Uterus (tissue), 4 donors: ENCODE measurements around the gene HBG2. TPM values are rescaled to one million over a fixed set of nuclear protein-coding genes. Genes with fewer than 3 reads are reported as not detected.
"Not testable (repeated sequence)": the region's sequence is repeated elsewhere in the genome, so short reads cannot be mapped to it uniquely, and the experiment has no call there.

Source experiments
- DNase-seq, 2 donors: peaks; one replicate each; pipeline ENCODE4 v3.0.0-alpha.2; 2019 to 2020
- H3K27ac ChIP-seq, 2 donors: fragments of 200-600 bp; sonication (generic); 1 replicate in 1 of 2; 2 replicates in 1 of 2; pipeline ENCODE4 v1.5.1; 2016 to 2018
- H3K27me3 ChIP-seq, 2 donors: fragments of 200-600 bp; sonication (generic); one replicate each; pipeline ENCODE4 v1.5.1; 2018 to 2019; ENCODE audit warnings: control low read depth in 1 of 2
- H3K36me3 ChIP-seq, 2 donors: fragments of 200-600 bp; sonication (generic); one replicate each; pipeline ENCODE4 v1.5.1; 2019; ENCODE audit warnings: control low read depth in 1 of 2
- H3K4me1 ChIP-seq, 2 donors: fragments of 200-600 bp; sonication (generic); one replicate each; pipeline ENCODE4 v1.5.1; 2018 to 2019; ENCODE audit warnings: control low read depth in 1 of 2
- H3K4me3 ChIP-seq, 2 donors: fragments of 200-600 bp; sonication (generic); 1 replicate in 1 of 2; 2 replicates in 1 of 2; pipeline ENCODE4 v1.5.1; 2018 to 2019; ENCODE audit warnings: mild to moderate bottlenecking in 1 of 2
- H3K9me3 ChIP-seq, 2 donors: fragments of 200-600 bp; sonication (generic); one replicate each; pipeline ENCODE4 v1.5.1; 2019; ENCODE audit warnings: control low read depth in 1 of 2
- CTCF ChIP-seq, 4 experiments: fragments of 200-600 bp in 2 of 4; fragments of 450-650 bp in 2 of 4; sonication (generic) in 2 of 4; IDR thresholded peaks; one replicate each; pipeline ENCODE4 v1.5.1; 2016 to 2019; ENCODE audit warnings: antibody characterized with exemption in 4 of 4, mild to moderate bottlenecking in 2 of 4, moderate library complexity in 1 of 4
- POLR2A ChIP-seq, 2 donors: fragments of 450-650 bp; IDR thresholded peaks; one replicate each; pipeline ENCODE4 v1.6.1; 2016; ENCODE audit warnings: antibody characterized with exemption in 2 of 2, mild to moderate bottlenecking in 1 of 2, moderate library complexity in 1 of 2
- intact Hi-C: fragments of 100-400 bp; cut with DNase I; formaldehyde crosslinking; loops from one replicate; pipeline ENCODE4 v1.15.1; 2023; ENCODE audit warnings: low total_unique reads
- total RNA-seq, 4 donors: library from RNA; depleted of rRNA in 3 of 4; stranded (reverse); fragments of >200 nt in 3 of 4; gene quantifications; one replicate each; pipeline versions ENCODE4 v1.1.0 to v1.2.4, GENCODE V29; 2014 to 2023
- donor health status: DM: yes; HTN: yes; CAD: no.

The HBG2 gene
- total RNA-seq, 4 donors from 2014 or later, result 1,050 TPM; not detected in 3

GRCh38 chr11:5298451-5298850, 43.9 kb upstream of the HBG2 start:
- H3K9me3 ChIP-seq, result no peaks in the 10 kb centered on the region
- no peaks in the 10 kb centered on the region for H3K27me3 ChIP-seq
- H3K36me3 ChIP-seq, result no peaks in the 10 kb centered on the region
- intact Hi-C loops, result no loop called here
- H3K4me3 ChIP-seq, result no peak overlapping the region
- TF ChIP-seq POLR2A (IDR thresholded peaks at IDR 0.05) (no peak), CTCF (IDR thresholded peaks at IDR 0.05) (no peak)
- H3K27ac ChIP-seq, result no peak overlapping the region
- no peak for DNase-seq
- no peaks in the 10 kb centered on the region for H3K4me1 ChIP-seq

- no peaks in the 10 kb centered on the region for H3K9me3 ChIP-seq
- intact Hi-C loops, result no loop called here
- H3K27ac ChIP-seq, result no peak overlapping the region
- H3K36me3 ChIP-seq, result no peaks in the 10 kb centered on the region
- no peaks in the 10 kb centered on the region for H3K4me1 ChIP-seq
- H3K4me3 ChIP-seq, result no peak overlapping the region
- TF ChIP-seq POLR2A (IDR thresholded peaks at IDR 0.05) (no peak), CTCF (IDR thresholded peaks at IDR 0.05) (no peak)
- DNase-seq, result no peak
- no peaks in the 10 kb centered on the region for H3K27me3 ChIP-seq
Observed at GRCh38 chr11:5297721-5298323, 43.2 kb upstream of the HBG2 start.

GRCh38 chr11:5294342-5294995, 39.9 kb upstream of the HBG2 start:
- H3K36me3 ChIP-seq, DNase-seq, H3K4me3 ChIP-seq, H3K27ac ChIP-seq, H3K4me1 ChIP-seq, intact Hi-C loops, H3K27me3 ChIP-seq, H3K9me3 ChIP-seq: not testable (repeated sequence)

GRCh38 chr11:5293028-5293427, 38.4 kb upstream of the HBG2 start:
- no peak overlapping the region for H3K4me3 ChIP-seq
- H3K27me3 ChIP-seq, result no peaks in the 10 kb centered on the region
- H3K27ac ChIP-seq, result no peak overlapping the region
- intact Hi-C loops, result no loop called here
- H3K36me3 ChIP-seq, result no peaks in the 10 kb centered on the region
- H3K4me1 ChIP-seq, result no peaks in the 10 kb centered on the region
- no peaks in the 10 kb centered on the region for H3K9me3 ChIP-seq
- DNase-seq, result no peak
- TF ChIP-seq CTCF (IDR thresholded peaks at IDR 0.05) (no peak), POLR2A (IDR thresholded peaks at IDR 0.05) (no peak)

GRCh38 chr11:5291207-5291838, 36.7 kb upstream of the HBG2 start:
- H3K27me3 ChIP-seq, result no peaks in the 10 kb centered on the region
- no peak for DNase-seq
- H3K9me3 ChIP-seq, result no peaks in the 10 kb centered on the region
- H3K4me1 ChIP-seq, result no peaks in the 10 kb centered on the region
- H3K27ac ChIP-seq, result no peak overlapping the region
- TF ChIP-seq POLR2A (IDR thresholded peaks at IDR 0.05) (no peak), CTCF (IDR thresholded peaks at IDR 0.05) (no peak)
- intact Hi-C loops, result no loop called here
- no peak overlapping the region for H3K4me3 ChIP-seq
- no peaks in the 10 kb centered on the region for H3K36me3 ChIP-seq
